Panc1 (cell line): Measurements from ENCODE around the gene GALNT18. TPM values are rescaled to one million over a fixed set of nuclear protein-coding genes. Genes with fewer than 3 reads are reported as not detected.
A peak's percentile ranks its signal among the peaks of the same experiment; 100 is the strongest.

Experiments
- ATAC-seq: fragments of 200-7000 bp; cut with Tn5 transposase; 2 replicates; pipeline ENCODE4 v1.9.1; 2020; ENCODE audit warnings: mild to moderate bottlenecking, moderate library complexity
- BruUV-seq: library from RNA; stranded (reverse); fragments of 400-500 nt; replicated peaks from 2 replicates; lab custom pipeline; 2021; lab: Mats Ljungman, UMichigan
- CTCF ChIA-PET: fragments of 300-600 bp; sonication (Branson Sonifier 250); formaldehyde crosslinking; loops from one replicate; lab custom pipeline; 2022; ENCODE audit warnings: antibody characterized with exemption; lab: Charles Lee
- POLR2A ChIA-PET: fragments of 300-600 bp; sonication (Branson Sonifier 250); formaldehyde crosslinking; loops from one replicate; lab custom pipeline; 2022; ENCODE audit warnings: antibody characterized with exemption; lab: Charles Lee
- DNase-seq: peaks from one replicate; pipeline ENCODE4 v3.0.0-alpha.2; 2010; ENCODE audit warnings: low read depth, low spot score
- H3K27ac ChIP-seq: 2 replicates; pipeline ENCODE4 v1.5.1; 2011; ENCODE audit warnings: mild to moderate bottlenecking, low read length, inconsistent platforms
- H3K27me3 ChIP-seq: fragments of 200-500 bp; sonication (Bioruptor generic); 2 replicates; pipeline ENCODE4 v1.6.0; 2014; ENCODE audit warnings: low read length, inconsistent platforms; ENCODE audit not compliant: control insufficient read depth, insufficient read depth
- H3K36me3 ChIP-seq: fragments of 200-500 bp; sonication (Bioruptor generic); 2 replicates; pipeline ENCODE4 v1.5.1; 2014; ENCODE audit warnings: inconsistent platforms, mild to moderate bottlenecking, low read length, moderate library complexity; ENCODE audit not compliant: control insufficient read depth, insufficient read depth
- H3K4me1 ChIP-seq: 2 replicates; pipeline ENCODE4 v1.5.1; 2011; ENCODE audit warnings: inconsistent platforms, mild to moderate bottlenecking, low read length, moderate library complexity; ENCODE audit not compliant: control insufficient read depth, insufficient read depth
- H3K4me3 ChIP-seq, 2 experiments: 2 replicates each; pipeline ENCODE4 v1.5.1; 2011 to 2012; ENCODE audit warnings: low read depth in 2 of 2, low read length in 2 of 2, mild to moderate bottlenecking in 2 of 2, inconsistent platforms in 1 of 2, moderate library complexity in 1 of 2
- H3K9me3 ChIP-seq: fragments of 200-500 bp; sonication (Bioruptor generic); 2 replicates; pipeline ENCODE4 v1.5.1; 2014; ENCODE audit warnings: low read depth, mild to moderate bottlenecking, inconsistent platforms, low read length, moderate library complexity; ENCODE audit not compliant: control insufficient read depth, insufficient read depth
- POLR2AphosphoS5 ChIP-seq: IDR thresholded peaks from 2 replicates; pipeline ENCODE4 v1.6.1; 2012; ENCODE audit warnings: mild to moderate bottlenecking, low read depth, low read length, moderate library complexity
- SIN3A ChIP-seq: IDR thresholded peaks from 2 replicates; pipeline ENCODE4 v1.6.1; 2012; ENCODE audit warnings: low read depth, mild to moderate bottlenecking, low read length, moderate library complexity, borderline replicate concordance; ENCODE audit not compliant: insufficient read depth
- TCF7L2 ChIP-seq: IDR thresholded peaks from 2 replicates; pipeline ENCODE4 v1.6.1; 2011; ENCODE audit warnings: mild to moderate bottlenecking, low read depth, low read length, inconsistent platforms
- in situ Hi-C: cut with HindIII; loops from 2 replicates; pipeline ENCODE4 v1.10.0; 2016; ENCODE audit warnings: low sequenced_read_pairs, low pct_unique_long_range_greater_than_20kb
- intact Hi-C: fragments of 100-400 bp; cut with micrococcal nuclease; formaldehyde crosslinking; loops from one replicate; pipeline ENCODE4 v1.10.0; 2022; ENCODE audit not compliant: unreplicated experiment
- total RNA-seq: library from RNA; stranded (reverse); gene quantifications from one replicate; pipeline ENCODE4 v1.2.1, GENCODE V29; 2021; ENCODE audit not compliant: unreplicated experiment
- TF ChIP-seq, protein P1 (sequence below): fragments of 450-650 bp; IDR thresholded peaks from 2 replicates; pipeline ENCODE4 v1.5.1; 2017; ENCODE audit warnings: mild to moderate bottlenecking
- TF ChIP-seq, protein P2 (sequence below), 2 experiments: IDR thresholded peaks; 2 replicates each; pipeline ENCODE4 v1.6.1; 2011 to 2012; ENCODE audit warnings: low read depth in 2 of 2, control low read depth in 1 of 2, low read length in 1 of 2, mild to moderate bottlenecking in 1 of 2, moderate library complexity in 1 of 2; ENCODE audit not compliant: insufficient read depth in 1 of 2

Gene GALNT18
- total RNA-seq, 1 experiment from 2014 or later, result 8.6 TPM

DNA sequence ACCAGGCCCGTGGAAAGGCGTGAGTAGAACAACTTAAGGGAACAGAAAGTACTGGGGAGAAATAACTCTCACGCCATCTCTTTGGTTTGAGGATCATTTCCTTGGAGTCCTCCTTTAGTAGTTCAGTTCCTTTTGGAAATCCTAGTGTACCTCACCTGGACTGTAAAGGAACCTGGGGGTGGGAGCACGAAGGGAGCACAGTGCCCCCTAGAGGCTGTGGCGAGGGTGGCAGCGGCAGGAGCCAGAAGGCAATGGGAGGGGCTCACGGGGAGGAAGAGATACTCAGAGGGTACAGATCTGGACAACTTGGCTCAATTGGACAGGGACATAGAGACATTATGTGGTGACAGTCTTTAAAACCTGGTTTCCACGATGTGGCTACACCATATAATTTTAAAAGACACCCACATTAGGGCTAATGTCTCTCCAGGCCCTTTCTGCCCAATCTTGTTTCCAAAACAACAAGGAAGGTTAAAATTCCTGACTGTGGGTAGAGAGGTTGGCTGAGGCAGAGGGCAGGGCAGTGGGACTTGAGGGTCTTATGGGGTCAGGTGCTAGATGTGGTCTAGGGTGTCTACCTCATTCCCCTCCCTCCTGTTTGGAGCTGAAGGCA is 355.7 kb downstream of the GALNT18 start:
- Histone ChIP-seq H3K27ac (no peak overlapping the region), H3K4me1 (no peaks in the 10 kb centered on the region), H3K9me3 (no peaks in the 10 kb centered on the region), H3K36me3 (no peaks in the 10 kb centered on the region), H3K27me3 (no peaks in the 10 kb centered on the region), H3K4me3 (no peak overlapping the region)
- intact Hi-C loops (loop anchor here (10.0 kb wide), 2 partner anchors 231 to 519 kb away; no protein-coding TSS in a partner anchor), in situ Hi-C loops (no loop called here)
- CTCF ChIA-PET, result no interaction called here
- TF ChIP-seq SIN3A, result no peak
- TF ChIP-seq, protein P1, sequence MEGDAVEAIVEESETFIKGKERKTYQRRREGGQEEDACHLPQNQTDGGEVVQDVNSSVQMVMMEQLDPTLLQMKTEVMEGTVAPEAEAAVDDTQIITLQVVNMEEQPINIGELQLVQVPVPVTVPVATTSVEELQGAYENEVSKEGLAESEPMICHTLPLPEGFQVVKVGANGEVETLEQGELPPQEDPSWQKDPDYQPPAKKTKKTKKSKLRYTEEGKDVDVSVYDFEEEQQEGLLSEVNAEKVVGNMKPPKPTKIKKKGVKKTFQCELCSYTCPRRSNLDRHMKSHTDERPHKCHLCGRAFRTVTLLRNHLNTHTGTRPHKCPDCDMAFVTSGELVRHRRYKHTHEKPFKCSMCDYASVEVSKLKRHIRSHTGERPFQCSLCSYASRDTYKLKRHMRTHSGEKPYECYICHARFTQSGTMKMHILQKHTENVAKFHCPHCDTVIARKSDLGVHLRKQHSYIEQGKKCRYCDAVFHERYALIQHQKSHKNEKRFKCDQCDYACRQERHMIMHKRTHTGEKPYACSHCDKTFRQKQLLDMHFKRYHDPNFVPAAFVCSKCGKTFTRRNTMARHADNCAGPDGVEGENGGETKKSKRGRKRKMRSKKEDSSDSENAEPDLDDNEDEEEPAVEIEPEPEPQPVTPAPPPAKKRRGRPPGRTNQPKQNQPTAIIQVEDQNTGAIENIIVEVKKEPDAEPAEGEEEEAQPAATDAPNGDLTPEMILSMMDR, result peak; percentile 95
- POLR2A ChIA-PET, result no interaction called here
- DNase-seq (peak; percentile 28), ATAC-seq (peak; percentile 69)
- BruUV-seq, result no TSS peak

GRCh38 chr11:11265320-11265719 is 356.5 kb downstream of the GALNT18 start:
- ChIA-PET POLR2A (no interaction called here), CTCF (no interaction called here)
- Histone ChIP-seq H3K27ac (no peak overlapping the region), H3K36me3 (no peaks in the 10 kb centered on the region), H3K27me3 (no peaks in the 10 kb centered on the region), H3K9me3 (no peaks in the 10 kb centered on the region), H3K4me1 (no peaks in the 10 kb centered on the region), H3K4me3 (no peak overlapping the region)
- in situ Hi-C loops, result no loop called here
- DNase-seq, result no peak
- ATAC-seq, result no peak
- TF ChIP-seq, protein P2, sequence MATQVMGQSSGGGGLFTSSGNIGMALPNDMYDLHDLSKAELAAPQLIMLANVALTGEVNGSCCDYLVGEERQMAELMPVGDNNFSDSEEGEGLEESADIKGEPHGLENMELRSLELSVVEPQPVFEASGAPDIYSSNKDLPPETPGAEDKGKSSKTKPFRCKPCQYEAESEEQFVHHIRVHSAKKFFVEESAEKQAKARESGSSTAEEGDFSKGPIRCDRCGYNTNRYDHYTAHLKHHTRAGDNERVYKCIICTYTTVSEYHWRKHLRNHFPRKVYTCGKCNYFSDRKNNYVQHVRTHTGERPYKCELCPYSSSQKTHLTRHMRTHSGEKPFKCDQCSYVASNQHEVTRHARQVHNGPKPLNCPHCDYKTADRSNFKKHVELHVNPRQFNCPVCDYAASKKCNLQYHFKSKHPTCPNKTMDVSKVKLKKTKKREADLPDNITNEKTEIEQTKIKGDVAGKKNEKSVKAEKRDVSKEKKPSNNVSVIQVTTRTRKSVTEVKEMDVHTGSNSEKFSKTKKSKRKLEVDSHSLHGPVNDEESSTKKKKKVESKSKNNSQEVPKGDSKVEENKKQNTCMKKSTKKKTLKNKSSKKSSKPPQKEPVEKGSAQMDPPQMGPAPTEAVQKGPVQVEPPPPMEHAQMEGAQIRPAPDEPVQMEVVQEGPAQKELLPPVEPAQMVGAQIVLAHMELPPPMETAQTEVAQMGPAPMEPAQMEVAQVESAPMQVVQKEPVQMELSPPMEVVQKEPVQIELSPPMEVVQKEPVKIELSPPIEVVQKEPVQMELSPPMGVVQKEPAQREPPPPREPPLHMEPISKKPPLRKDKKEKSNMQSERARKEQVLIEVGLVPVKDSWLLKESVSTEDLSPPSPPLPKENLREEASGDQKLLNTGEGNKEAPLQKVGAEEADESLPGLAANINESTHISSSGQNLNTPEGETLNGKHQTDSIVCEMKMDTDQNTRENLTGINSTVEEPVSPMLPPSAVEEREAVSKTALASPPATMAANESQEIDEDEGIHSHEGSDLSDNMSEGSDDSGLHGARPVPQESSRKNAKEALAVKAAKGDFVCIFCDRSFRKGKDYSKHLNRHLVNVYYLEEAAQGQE (IDR thresholded peaks at IDR 0.05; ENCODE audit: insufficient read depth in 1 of 2, low read depth in 2 of 2, low read length in 1 of 2), result no peak
- TF ChIP-seq SIN3A (no peak), TCF7L2 (no peak), POLR2AphosphoS5 (no peak)
- TF ChIP-seq, protein P1, result no peak
- intact Hi-C loops, result loop anchor here (10.0 kb wide), 2 partner anchors 231 to 519 kb away; no protein-coding TSS in a partner anchor
- no TSS peak for BruUV-seq
